B cell (primary cell): ENCODE data around the gene TRAF3. TPM values are rescaled to one million over a fixed set of nuclear protein-coding genes. Genes with fewer than 3 reads are reported as not detected.

Experiments used
- ATAC-seq: fragments of 200-7000 bp; cut with Tn5 transposase; one replicate; pipeline ENCODE4 v1.10.0; 2021; ENCODE audit warnings: low read depth, mild to moderate bottlenecking, moderate number of reproducible peaks, moderate library complexity
- CTCF ChIA-PET: fragments of 350-600 bp; sonication (Branson Sonifier 250); formaldehyde crosslinking; loops from one replicate; lab custom pipeline; 2021; ENCODE audit warnings: antibody characterized with exemption, inconsistent platforms; lab: Charles Lee
- POLR2A ChIA-PET: fragments of 350-600 bp; sonication (Branson Sonifier 250); formaldehyde crosslinking; loops from one replicate; lab custom pipeline; 2021; ENCODE audit warnings: antibody characterized with exemption; lab: Charles Lee
- DNase-seq: peaks from one replicate; pipeline ENCODE4 v3.0.0; 2013
- H2AFZ ChIP-seq: 2 replicates; pipeline ENCODE4 v1.6.1; 2012; ENCODE audit warnings: mild to moderate bottlenecking, low read depth, low read length; ENCODE audit not compliant: insufficient read depth, poor library complexity, severe bottlenecking
- H3K27ac ChIP-seq, 2 donors: 1 replicate in 1 of 2; 2 replicates in 1 of 2; pipeline ENCODE4 v1.5.1; 2012 to 2013; ENCODE audit warnings: low read length in 2 of 2, mild to moderate bottlenecking in 2 of 2, moderate library complexity in 1 of 2
- H3K27me3 ChIP-seq, 4 experiments: fragments of 200-600 bp in 1 of 4; sonication (generic) in 1 of 4; replicated peaks in 1 of 4; 1 replicate in 2 of 4; 2 replicates in 2 of 4; pipeline versions ENCODE4 v1.6.1 to v1.7.0; 2013 to 2016; ENCODE audit warnings: low read length in 3 of 4, mild to moderate bottlenecking in 2 of 4, mixed read lengths in 1 of 4, moderate library complexity in 1 of 4; ENCODE audit not compliant: insufficient read depth in 4 of 4, control insufficient read depth in 3 of 4; ENCODE audit errors: control extremely low read depth in 1 of 4
- H3K36me3 ChIP-seq, 2 experiments: replicated peaks in 1 of 2; 1 replicate in 1 of 2; 2 replicates in 1 of 2; pipeline versions ENCODE4 v1.6.1 to v1.7.1; 2013; ENCODE audit warnings: low read length in 1 of 2; ENCODE audit not compliant: insufficient read depth in 2 of 2, control insufficient read depth in 1 of 2; ENCODE audit errors: control extremely low read depth in 1 of 2, extremely low read depth in 1 of 2
- H3K4me1 ChIP-seq, 2 donors: fragments of 200-600 bp in 1 of 2; sonication (generic) in 1 of 2; 1 replicate in 1 of 2; 2 replicates in 1 of 2; pipeline versions ENCODE4 v1.5.1 to v1.6.1; 2013 to 2017; ENCODE audit warnings: low read length in 2 of 2; ENCODE audit not compliant: control insufficient read depth in 2 of 2, insufficient read depth in 2 of 2
- H3K4me2 ChIP-seq: replicated peaks from 2 replicates; pipeline ENCODE3; 2012; ENCODE audit warnings: mild to moderate bottlenecking, low read depth, low read length; ENCODE audit not compliant: poor library complexity, severe bottlenecking
- H3K4me3 ChIP-seq, 5 experiments: fragments of 200-600 bp in 1 of 5; sonication (generic) in 1 of 5; 1 replicate in 3 of 5; 2 replicates in 2 of 5; pipeline versions ENCODE4 v1.5.1 to v1.7.0; 2011 to 2016; ENCODE audit warnings: low read length in 4 of 5, mild to moderate bottlenecking in 4 of 5, low read depth in 2 of 5, control low read depth in 1 of 5, moderate library complexity in 1 of 5; ENCODE audit not compliant: insufficient read depth in 1 of 5; ENCODE audit errors: control extremely low read depth in 1 of 5, extremely low read depth in 1 of 5
- H3K79me2 ChIP-seq: fragments of 200-600 bp; sonication (generic); one replicate; pipeline ENCODE4 v1.6.0; 2016; ENCODE audit warnings: low read length; ENCODE audit not compliant: control insufficient read depth, insufficient read depth
- H3K9ac ChIP-seq: fragments of 200-600 bp; sonication (generic); 2 replicates; pipeline ENCODE4 v1.6.1; 2017; ENCODE audit warnings: mild to moderate bottlenecking, low read length, moderate library complexity
- H3K9me3 ChIP-seq, 3 donors: one replicate each; pipeline versions ENCODE4 v1.6.1 to v1.7.1; 2013; ENCODE audit warnings: low read length in 2 of 3; ENCODE audit not compliant: control insufficient read depth in 2 of 3, insufficient read depth in 1 of 3; ENCODE audit errors: control extremely low read depth in 1 of 3
- H4K20me1 ChIP-seq: 2 replicates; pipeline ENCODE4 v1.6.0; 2012; ENCODE audit warnings: mild to moderate bottlenecking, low read length; ENCODE audit not compliant: insufficient read depth, control insufficient read depth, poor library complexity, severe bottlenecking
- H3K27ac Mint-ChIP-seq: one replicate; pipeline ENCODE4 v1.8.0; 2021; ENCODE audit warnings: mixed read lengths
- H3K27me3 Mint-ChIP-seq: one replicate; pipeline ENCODE4 v1.8.0; 2021; ENCODE audit warnings: mixed read lengths
- H3K4me1 Mint-ChIP-seq: one replicate; pipeline ENCODE4 v1.8.0; 2021; ENCODE audit warnings: mixed read lengths
- H3K4me3 Mint-ChIP-seq: one replicate; pipeline ENCODE4 v1.8.0; 2021; ENCODE audit warnings: mixed read lengths
- H3K9me3 Mint-ChIP-seq: one replicate; pipeline ENCODE4 v1.8.0; 2022; ENCODE audit warnings: mixed read lengths; ENCODE audit not compliant: insufficient read depth
- EZH2 ChIP-seq: IDR thresholded peaks from 2 replicates; pipeline ENCODE4 v1.6.1; 2012; ENCODE audit warnings: borderline replicate concordance, low read depth, mild to moderate bottlenecking, moderate library complexity, low read length; ENCODE audit not compliant: insufficient read depth, poor library complexity, severe bottlenecking
- WGBS: methylation state at CpG from one replicate; pipeline ENCODE4 v1.1.5; 2013; ENCODE audit warnings: missing lambda C conversion rate; ENCODE audit not compliant: insufficient coverage; 5-methylcytosine and 5-hydroxymethylcytosine counted together
- intact Hi-C: fragments of 100-400 bp; cut with micrococcal nuclease; formaldehyde crosslinking; loops from one replicate; pipeline ENCODE4 v1.10.0; 2022
- polyA plus RNA-seq: library from polyadenylated mRNA; depleted of rRNA; stranded (reverse); fragments of >200 nt; gene quantifications from 2 replicates; pipeline ENCODE4 v1.2.3, GENCODE V29; 2012
- total RNA-seq, 2 donors: library from RNA; stranded (reverse); fragments of 120-200 nt in 1 of 2; gene quantifications; 1 replicate in 1 of 2; 2 replicates in 1 of 2; pipeline versions ENCODE4 v1.2.3 to v1.2.4, GENCODE V29; 2013 to 2022
- TF ChIP-seq, protein P1 (sequence below): fragments of 200-600 bp; IDR thresholded peaks from one replicate; pipeline ENCODE4 v1.8.0; 2022; ENCODE audit warnings: antibody characterized with exemption, mild to moderate bottlenecking

The TRAF3 gene
- total and polyA plus RNA-seq, 2 donors (not counting 1 experiment from before 2014, with no cell fraction given): 42.8 to 89.8 TPM

DNA sequence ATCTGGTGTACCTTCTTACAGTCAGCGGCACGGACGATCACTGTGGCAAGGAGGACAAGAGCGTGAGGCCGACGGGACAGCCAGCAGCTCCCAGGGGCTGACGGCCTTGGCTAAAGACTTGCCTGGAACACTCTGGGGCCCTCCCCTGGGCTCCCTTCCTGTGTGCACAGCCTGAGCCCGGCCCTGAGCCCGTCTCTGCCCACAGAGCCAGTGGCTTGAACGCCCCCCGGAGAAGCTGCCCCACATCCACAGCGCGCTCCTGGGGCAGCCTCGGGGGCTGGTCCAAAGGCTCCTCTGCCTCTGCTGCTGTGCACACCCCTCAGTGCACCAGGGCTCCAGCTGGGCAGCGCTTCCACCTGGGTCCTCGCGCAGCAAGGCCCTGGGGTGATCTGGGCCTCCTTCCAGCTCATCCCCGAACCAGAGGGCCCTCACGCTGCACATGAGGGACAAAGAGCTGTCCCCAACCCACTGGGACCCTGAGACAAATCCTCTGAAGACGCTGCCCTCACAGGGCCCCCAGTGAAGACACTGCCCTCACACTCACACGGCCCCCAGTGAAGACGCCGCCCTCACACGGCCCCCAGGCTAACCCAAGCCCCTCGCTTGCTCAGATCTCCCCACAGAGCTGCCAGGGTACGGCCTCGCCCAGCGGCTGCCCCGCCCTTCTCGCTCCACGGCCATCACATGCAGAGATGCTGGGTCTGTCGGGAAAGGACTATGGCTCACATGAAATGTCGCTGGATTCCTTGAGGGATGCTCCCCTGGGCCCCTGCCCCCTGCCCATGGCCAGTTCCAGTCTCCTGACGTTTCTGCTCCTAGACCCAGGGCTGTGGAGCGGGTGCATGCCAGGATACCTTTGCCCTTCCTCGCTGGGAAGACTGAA, 167.4 kb downstream of the TRAF3 start:
- no peak overlapping the region for H3K27ac ChIP-seq
- peaks cover 11 to 42% of the 10 kb centered on the region in 2 donors for H3K4me1 ChIP-seq
- peaks cover 39% of the 10 kb centered on the region for H3K4me1 Mint-ChIP-seq
- H3K27me3 Mint-ChIP-seq: no peaks in the 10 kb centered on the region
- no peaks in the 10 kb centered on the region for H3K27me3 ChIP-seq
- H3K4me3 ChIP-seq: no peak overlapping the region
- no peaks in the 10 kb centered on the region for H3K9me3 Mint-ChIP-seq
- intact Hi-C loops: no loop called here
- no peak for TF ChIP-seq EZH2
- TF ChIP-seq, protein P1, sequence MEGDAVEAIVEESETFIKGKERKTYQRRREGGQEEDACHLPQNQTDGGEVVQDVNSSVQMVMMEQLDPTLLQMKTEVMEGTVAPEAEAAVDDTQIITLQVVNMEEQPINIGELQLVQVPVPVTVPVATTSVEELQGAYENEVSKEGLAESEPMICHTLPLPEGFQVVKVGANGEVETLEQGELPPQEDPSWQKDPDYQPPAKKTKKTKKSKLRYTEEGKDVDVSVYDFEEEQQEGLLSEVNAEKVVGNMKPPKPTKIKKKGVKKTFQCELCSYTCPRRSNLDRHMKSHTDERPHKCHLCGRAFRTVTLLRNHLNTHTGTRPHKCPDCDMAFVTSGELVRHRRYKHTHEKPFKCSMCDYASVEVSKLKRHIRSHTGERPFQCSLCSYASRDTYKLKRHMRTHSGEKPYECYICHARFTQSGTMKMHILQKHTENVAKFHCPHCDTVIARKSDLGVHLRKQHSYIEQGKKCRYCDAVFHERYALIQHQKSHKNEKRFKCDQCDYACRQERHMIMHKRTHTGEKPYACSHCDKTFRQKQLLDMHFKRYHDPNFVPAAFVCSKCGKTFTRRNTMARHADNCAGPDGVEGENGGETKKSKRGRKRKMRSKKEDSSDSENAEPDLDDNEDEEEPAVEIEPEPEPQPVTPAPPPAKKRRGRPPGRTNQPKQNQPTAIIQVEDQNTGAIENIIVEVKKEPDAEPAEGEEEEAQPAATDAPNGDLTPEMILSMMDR: no peak
- no peak overlapping the region for H2AFZ ChIP-seq
- H3K27ac Mint-ChIP-seq: no peak overlapping the region
- no peak overlapping the region for H3K9ac ChIP-seq
- H4K20me1 ChIP-seq: no peaks in the 10 kb centered on the region
- H3K79me2 ChIP-seq: no peaks in the 10 kb centered on the region
- H3K36me3 ChIP-seq: peaks cover 0 to 8% of the 10 kb centered on the region in 2 experiments
- no peak for DNase-seq
- POLR2A ChIA-PET: no interaction called here
- 98% methylated on average over 36 of the region's 36 CpGs for WGBS
- ATAC-seq: no peak
- H3K4me3 Mint-ChIP-seq: no peak overlapping the region
- no peaks in the 10 kb centered on the region for H3K9me3 ChIP-seq
- no peak overlapping the region for H3K4me2 ChIP-seq
- CTCF ChIA-PET: interaction anchor here (0.8 kb wide), 1 partner anchor 250 kb away, joined by 3 read pairs; no protein-coding TSS in a partner anchor
